Right cardiac atrium (tissue), 5 donors: Measurements from ENCODE around the gene ARFGAP1. TPM values are rescaled to one million over a fixed set of nuclear protein-coding genes. Genes with fewer than 3 reads are reported as not detected.

ENCODE experiments used
- ATAC-seq, 2 donors: fragments of 200-7000 bp; cut with Tn5 transposase; one replicate each; pipeline versions ENCODE4 v1.8.0 to v1.9.1; 2020; ENCODE audit warnings: moderate library complexity in 2 of 2, mild to moderate bottlenecking in 1 of 2
- DNase-seq, 3 donors: peaks; one replicate each; pipeline ENCODE4 v3.0.0-alpha.2; 2020
- H3K27ac ChIP-seq: one replicate; pipeline ENCODE4 v1.5.1; 2013; ENCODE audit warnings: mild to moderate bottlenecking, low read length, control low read depth, moderate library complexity
- H3K27me3 ChIP-seq: one replicate; pipeline ENCODE4 v1.6.1; 2013; ENCODE audit not compliant: control insufficient read depth, insufficient read depth
- H3K4me1 ChIP-seq: one replicate; pipeline ENCODE4 v1.6.1; 2013; ENCODE audit warnings: low read length; ENCODE audit not compliant: control insufficient read depth, insufficient read depth
- H3K4me3 ChIP-seq: one replicate; pipeline ENCODE4 v1.5.1; 2013; ENCODE audit warnings: low read length, control low read depth
- H3K9me3 ChIP-seq: one replicate; pipeline ENCODE4 v1.6.1; 2013; ENCODE audit warnings: low read length; ENCODE audit not compliant: control insufficient read depth
- WGBS: extraction: QIAGEN DNeasy Blood & Tissue Kit; methylation state at CpG from one replicate; pipeline ENCODE4 v1.1.7; 2013; 5-methylcytosine and 5-hydroxymethylcytosine counted together
- intact Hi-C, 4 donors: fragments of 100-400 bp; cut with DNase I; formaldehyde crosslinking; loops; one replicate each; pipeline versions ENCODE4 v1.11.0 to v1.14.0; 2022 to 2023
- polyA plus RNA-seq: library from polyadenylated mRNA; stranded (reverse); fragments of 200-250 nt; gene quantifications from one replicate; pipeline ENCODE4 v1.2.3, GENCODE V29; 2013
- total RNA-seq, 4 donors: library from RNA; stranded (reverse); fragmentation: NEBNext Ultra II Directional; extraction: Animal tissue kit (Norgen Biotek cat#: 25700); gene quantifications; one replicate each; pipeline ENCODE4 v1.2.1, GENCODE V29; 2021
- donor health status: healthy with polysubstance abuse.
- donor health status: DM: no; HTN: yes; CAD: no.
- donor health status: DM: no; HTN: no; CAD: no.
- donor health status: DM: no; HTN: yes; CAD: no; lungs with severe emphysema.
- donor health status: DM: yes; HTN: yes; CAD: no.

The ARFGAP1 gene
- total and polyA plus RNA-seq, 5 donors, result 36.9 to 50.7 (median 39.9) TPM

- Histone ChIP-seq H3K27me3 (no peaks in the 10 kb centered on the region), H3K4me1 (no peaks in the 10 kb centered on the region), H3K9me3 (no peaks in the 10 kb centered on the region), H3K4me3 (no peak overlapping the region), H3K27ac (no peak overlapping the region)
- ATAC-seq (no peak), DNase-seq (no peak)
- intact Hi-C loops, result no loop called here
- 41% methylated on average over 30 of the region's 30 CpGs for WGBS
Observed at GRCh38 chr20:63261795-63262528, 10.7 kb upstream of the ARFGAP1 start.

GRCh38 chr20:63262836-63263235, 9.8 kb upstream of the ARFGAP1 start:
- Histone ChIP-seq H3K27ac (no peak overlapping the region), H3K27me3 (no peaks in the 10 kb centered on the region), H3K9me3 (no peaks in the 10 kb centered on the region), H3K4me3 (no peak overlapping the region), H3K4me1 (no peaks in the 10 kb centered on the region)
- 81% methylated on average over 9 of the region's 9 CpGs for WGBS
- intact Hi-C loops, result no loop called here
- DNase-seq (no peak), ATAC-seq (no peak)

- H3K27me3 ChIP-seq, result no peaks in the 10 kb centered on the region
- no peaks in the 10 kb centered on the region for H3K4me1 ChIP-seq
- no peaks in the 10 kb centered on the region for H3K9me3 ChIP-seq
- no peak overlapping the region for H3K27ac ChIP-seq
- ATAC-seq (no peak), DNase-seq (no peak)
- H3K4me3 ChIP-seq, result no peak overlapping the region
- intact Hi-C loops, result no loop called here
- WGBS, result 80% methylated on average over 10 of the region's 10 CpGs
Observed at GRCh38 chr20:63264000-63264399, 8.6 kb upstream of the ARFGAP1 start.

GRCh38 chr20:63264519-63264918, 8.1 kb upstream of the ARFGAP1 start:
- no peaks in the 10 kb centered on the region for H3K27me3 ChIP-seq
- no peaks in the 10 kb centered on the region for H3K9me3 ChIP-seq
- H3K4me1 ChIP-seq, result no peaks in the 10 kb centered on the region
- H3K4me3 ChIP-seq, result no peak overlapping the region
- WGBS, result 46% methylated on average over 14 of the region's 14 CpGs
- ATAC-seq, result no peak
- DNase-seq, result no peak
- intact Hi-C loops, result no loop called here
- no peak overlapping the region for H3K27ac ChIP-seq

GRCh38 chr20:63265891-63266515, 6.6 kb upstream of the ARFGAP1 start:
- no peak for DNase-seq
- H3K27me3 ChIP-seq, result no peaks in the 10 kb centered on the region
- 66% methylated on average over 12 of the region's 12 CpGs for WGBS
- ATAC-seq, result no peak
- H3K27ac ChIP-seq, result no peak overlapping the region
- no peaks in the 10 kb centered on the region for H3K4me1 ChIP-seq
- intact Hi-C loops, result no loop called here
- no peaks in the 10 kb centered on the region for H3K9me3 ChIP-seq
- H3K4me3 ChIP-seq, result no peak overlapping the region

- H3K27ac ChIP-seq, result no peak overlapping the region
- H3K9me3 ChIP-seq, result no peaks in the 10 kb centered on the region
- intact Hi-C loops, result no loop called here
- H3K4me3 ChIP-seq, result no peak overlapping the region
- peaks cover 2% of the 10 kb centered on the region for H3K4me1 ChIP-seq
- 60% methylated on average over 9 of the region's 9 CpGs for WGBS
- DNase-seq (no peak), ATAC-seq (no peak)
- H3K27me3 ChIP-seq, result no peaks in the 10 kb centered on the region
Observed at GRCh38 chr20:63267691-63268090, 4.9 kb upstream of the ARFGAP1 start.

- peaks cover 2% of the 10 kb centered on the region for H3K4me1 ChIP-seq
- DNase-seq, result no peak
- intact Hi-C loops, result no loop called here
- no peaks in the 10 kb centered on the region for H3K27me3 ChIP-seq
- ATAC-seq, result no peak
- H3K9me3 ChIP-seq, result no peaks in the 10 kb centered on the region
- 70% methylated on average over 7 of the region's 7 CpGs for WGBS
- H3K4me3 ChIP-seq, result no peak overlapping the region
- no peak overlapping the region for H3K27ac ChIP-seq
Observed at GRCh38 chr20:63268256-63268655, 4.4 kb upstream of the ARFGAP1 start.

- intact Hi-C loops, result no loop called here
- Histone ChIP-seq H3K27ac (no peak overlapping the region), H3K27me3 (no peaks in the 10 kb centered on the region), H3K9me3 (no peaks in the 10 kb centered on the region), H3K4me3 (no peak overlapping the region), H3K4me1 (peaks cover 5% of the 10 kb centered on the region)
- no peak for DNase-seq
- ATAC-seq, result no peak
- WGBS, result 42% methylated on average over 18 of the region's 18 CpGs
Observed at GRCh38 chr20:63268671-63269439, 3.8 kb upstream of the ARFGAP1 start.

- DNase-seq, result no peak
- WGBS, result 93% methylated on average over 9 of the region's 9 CpGs
- intact Hi-C loops, result no loop called here
Observed at GRCh38 chr20:63269724-63270123, 2.9 kb upstream of the ARFGAP1 start.

GRCh38 chr20:63270606-63271325, 1.8 kb upstream of the ARFGAP1 start:
- H3K9me3 ChIP-seq, result no peaks in the 10 kb centered on the region
- ATAC-seq (no peak), DNase-seq (no peak)
- intact Hi-C loops, result no loop called here
- no peak overlapping the region for H3K27ac ChIP-seq
- peaks cover 6% of the 10 kb centered on the region for H3K4me1 ChIP-seq
- WGBS, result 87% methylated on average over 9 of the region's 9 CpGs
- no peak overlapping the region for H3K4me3 ChIP-seq
- no peaks in the 10 kb centered on the region for H3K27me3 ChIP-seq

More at GRCh38 chr20:63269724-63270123, 2.9 kb upstream of the ARFGAP1 start:
- Histone ChIP-seq H3K4me1 (peaks cover 6% of the 10 kb centered on the region), H3K27me3 (no peaks in the 10 kb centered on the region), H3K27ac (no peak overlapping the region), H3K9me3 (no peaks in the 10 kb centered on the region), H3K4me3 (no peak overlapping the region)
- no peak for ATAC-seq
